CD1c-positive myeloid dendritic cell (primary cell): Measurements from ENCODE around the gene PALLD.

ENCODE experiments used
- DNase-seq: peaks from one replicate; pipeline ENCODE4 v3.0.0-alpha.2; 2016; ENCODE audit errors: extremely low spot score

The PALLD gene

DNA sequence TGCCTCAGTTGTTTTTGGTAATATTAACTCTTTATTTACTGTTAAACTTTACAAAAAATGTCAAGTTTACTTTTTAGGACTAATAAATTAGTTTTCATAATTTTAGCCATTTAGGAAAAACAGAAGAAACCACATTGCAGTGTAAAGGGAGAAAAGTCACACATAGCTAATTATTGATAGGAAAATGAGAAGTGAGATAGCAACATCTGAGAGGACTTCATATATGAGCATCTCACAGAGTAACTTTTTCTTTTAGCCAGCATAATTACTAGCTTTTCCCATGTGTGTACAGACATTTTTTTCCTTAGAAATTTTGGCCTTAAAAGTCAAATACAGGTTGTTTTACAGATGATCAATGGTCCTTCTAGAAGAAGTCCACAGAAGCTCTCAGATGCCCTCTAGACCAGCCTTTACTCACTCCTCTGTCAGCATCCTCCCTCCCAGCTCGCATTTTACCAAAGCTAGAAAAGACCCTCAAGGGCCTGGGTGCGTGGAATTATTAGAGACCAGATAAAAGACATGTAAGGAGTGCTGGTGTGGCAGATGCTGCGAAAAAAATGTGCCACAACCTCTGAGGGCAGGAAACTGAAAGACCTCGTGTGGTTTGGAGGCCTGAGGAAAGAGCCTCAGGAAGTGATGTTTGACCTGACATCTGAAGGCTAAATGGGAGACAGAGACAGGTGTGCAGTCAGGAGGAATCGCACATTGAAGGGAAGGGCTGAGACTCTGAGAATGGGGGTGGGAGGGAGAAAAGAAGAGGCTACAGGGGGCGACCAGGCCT is 356.3 kb downstream of the PALLD start:
- DNase-seq = no peak

DNA sequence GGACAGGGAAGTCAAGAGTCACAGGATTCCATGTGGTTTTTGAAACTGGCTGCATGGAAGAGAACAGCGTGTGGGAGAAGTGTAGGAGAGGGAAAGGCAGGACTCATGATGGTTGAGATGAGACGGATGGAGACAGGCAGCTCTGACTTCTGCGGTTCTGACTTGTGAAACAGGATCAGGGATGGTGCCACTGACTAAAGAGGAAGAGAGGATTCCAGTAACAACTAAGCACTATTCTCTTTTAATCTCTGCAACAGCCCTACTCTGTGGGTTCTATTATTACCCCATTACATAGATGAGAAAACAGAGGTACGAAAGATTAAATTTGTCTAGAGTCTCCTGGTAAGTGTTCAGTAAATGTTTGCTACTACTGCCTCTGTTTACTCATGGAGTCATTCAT is 356.9 kb downstream of the PALLD start:
- peak; percentile 64 for DNase-seq

DNA sequence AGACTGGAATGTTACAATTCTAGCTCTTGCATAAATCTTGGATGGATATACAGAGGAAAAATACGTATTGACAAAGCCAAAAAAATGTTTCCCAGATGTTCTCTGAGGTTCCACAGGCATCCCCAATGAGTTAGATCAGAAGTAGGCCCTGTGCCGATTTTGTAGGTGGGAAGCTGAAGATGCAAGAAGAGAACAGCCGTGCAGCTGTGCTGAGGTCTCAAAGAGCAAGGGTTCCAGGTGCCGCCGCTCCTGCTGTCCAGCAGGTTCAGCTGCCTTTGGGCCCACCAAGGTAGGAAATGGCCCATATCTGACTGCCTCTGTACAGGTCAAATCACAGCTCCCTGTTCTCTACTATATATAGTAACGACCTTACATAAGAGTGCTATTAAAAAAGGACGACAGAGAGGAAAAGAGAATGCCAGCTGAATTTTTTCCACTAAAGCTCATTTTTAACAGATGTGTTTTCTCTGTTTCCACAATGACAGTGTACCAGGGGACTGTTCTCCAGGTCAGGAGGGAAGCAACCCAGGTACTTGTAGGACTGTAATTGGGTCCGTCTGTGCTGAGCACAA is 357.6 kb downstream of the PALLD start:
- DNase-seq = peak; percentile 21

DNA sequence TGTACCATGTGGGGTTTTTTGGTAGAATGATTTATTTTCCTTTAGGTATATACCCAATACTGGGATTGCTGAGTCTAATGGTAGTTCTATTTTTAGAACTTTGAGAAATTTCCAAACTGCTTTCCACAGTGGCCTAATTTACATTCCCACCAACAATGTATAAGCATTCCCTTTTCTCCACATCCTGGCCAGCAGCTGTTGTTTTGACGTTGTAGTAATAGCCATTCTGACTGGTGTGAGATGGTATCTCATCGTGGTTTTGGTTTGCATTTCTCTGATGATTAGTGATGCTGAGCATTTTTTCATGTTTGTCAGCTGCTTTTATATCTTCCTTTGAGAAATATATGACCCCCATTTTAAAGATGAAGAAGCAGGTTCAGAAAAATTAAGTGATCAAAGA is 359.5 kb downstream of the PALLD start:
- no peak for DNase-seq

DNA sequence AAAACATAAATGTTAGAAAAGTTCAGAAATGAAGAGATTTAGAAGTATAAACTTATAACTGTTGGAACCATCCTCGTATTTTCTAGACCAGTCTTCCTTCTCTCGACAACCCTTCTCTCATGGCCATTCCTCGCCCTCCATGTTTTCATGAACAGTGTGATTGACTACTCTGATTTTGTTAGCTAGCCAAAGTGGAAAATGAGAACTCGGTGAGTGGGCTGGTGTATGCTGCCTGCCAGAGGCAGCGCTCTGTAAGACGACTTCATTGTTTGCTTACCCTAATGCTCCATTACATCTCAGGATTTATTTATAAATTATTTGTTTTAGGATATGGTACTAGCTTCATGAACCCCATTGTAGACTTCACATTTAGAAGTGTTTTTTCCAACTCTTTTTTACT is 360.2 kb downstream of the PALLD start:
- DNase-seq = no peak

GRCh38 chr4:168857546-168858314 is 360.9 kb downstream of the PALLD start:
- no peak for DNase-seq

GRCh38 chr4:168859100-168859499 is 362.2 kb downstream of the PALLD start:
- no peak for DNase-seq

DNA sequence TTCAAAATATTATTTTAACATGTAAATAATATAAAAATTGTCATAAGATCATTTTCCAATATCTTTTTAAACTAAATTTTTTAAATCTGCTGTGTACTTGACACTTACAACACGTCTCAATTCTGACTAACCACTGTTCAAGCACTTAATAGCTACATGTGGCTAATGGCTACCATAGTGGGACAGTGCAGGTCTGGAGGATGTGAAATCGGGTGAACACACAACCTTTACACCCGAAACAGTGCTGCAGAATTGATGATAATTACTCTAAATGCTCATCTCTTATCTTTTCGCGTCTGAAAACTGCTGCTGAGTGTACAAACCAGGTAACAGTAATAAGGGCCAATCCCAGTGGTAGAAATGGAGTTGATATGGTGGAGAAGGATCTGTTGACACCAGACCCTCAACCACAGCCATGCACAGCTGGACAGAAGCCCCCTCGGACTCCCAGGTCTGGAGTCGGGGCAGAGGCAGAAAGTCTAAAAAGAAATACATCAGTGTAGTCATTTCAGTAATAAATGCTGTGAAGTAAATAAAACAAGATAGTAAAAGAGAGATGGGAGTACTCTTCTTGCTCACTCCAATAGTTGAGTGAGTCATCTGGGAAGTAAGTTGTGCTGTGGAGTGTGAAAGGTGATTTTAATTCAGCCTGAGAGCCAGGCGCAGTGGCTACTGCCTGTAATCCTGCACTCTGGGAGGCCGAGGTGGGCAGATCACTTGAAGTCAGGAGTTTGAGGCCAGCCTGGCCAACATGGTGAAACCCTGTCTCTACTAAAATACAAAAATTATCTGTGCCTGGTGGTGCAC is 363.2 kb downstream of the PALLD start:
- no peak for DNase-seq

DNA sequence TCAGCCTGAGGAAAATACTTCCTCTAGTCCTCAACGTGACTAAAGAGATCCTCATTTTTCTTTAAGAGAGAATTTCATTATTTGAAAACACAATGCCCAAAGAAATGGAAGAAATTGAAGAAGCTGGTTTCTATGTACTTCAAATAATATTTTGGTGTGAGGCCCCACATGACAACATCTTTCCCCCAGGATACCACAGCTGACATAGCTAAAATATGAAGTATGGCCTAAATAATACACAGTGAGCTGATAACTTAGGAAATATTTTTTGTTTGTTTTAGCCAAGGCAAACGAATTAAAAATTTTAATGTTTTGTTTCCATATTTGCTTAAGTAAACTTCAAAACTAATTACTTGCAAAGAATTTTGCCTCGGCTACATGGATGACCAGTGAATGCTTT is 364.0 kb downstream of the PALLD start:
- peak; percentile 22 for DNase-seq

GRCh38 chr4:168863719-168864647 is 367.1 kb downstream of the PALLD start:
- DNase-seq = no peak

DNA sequence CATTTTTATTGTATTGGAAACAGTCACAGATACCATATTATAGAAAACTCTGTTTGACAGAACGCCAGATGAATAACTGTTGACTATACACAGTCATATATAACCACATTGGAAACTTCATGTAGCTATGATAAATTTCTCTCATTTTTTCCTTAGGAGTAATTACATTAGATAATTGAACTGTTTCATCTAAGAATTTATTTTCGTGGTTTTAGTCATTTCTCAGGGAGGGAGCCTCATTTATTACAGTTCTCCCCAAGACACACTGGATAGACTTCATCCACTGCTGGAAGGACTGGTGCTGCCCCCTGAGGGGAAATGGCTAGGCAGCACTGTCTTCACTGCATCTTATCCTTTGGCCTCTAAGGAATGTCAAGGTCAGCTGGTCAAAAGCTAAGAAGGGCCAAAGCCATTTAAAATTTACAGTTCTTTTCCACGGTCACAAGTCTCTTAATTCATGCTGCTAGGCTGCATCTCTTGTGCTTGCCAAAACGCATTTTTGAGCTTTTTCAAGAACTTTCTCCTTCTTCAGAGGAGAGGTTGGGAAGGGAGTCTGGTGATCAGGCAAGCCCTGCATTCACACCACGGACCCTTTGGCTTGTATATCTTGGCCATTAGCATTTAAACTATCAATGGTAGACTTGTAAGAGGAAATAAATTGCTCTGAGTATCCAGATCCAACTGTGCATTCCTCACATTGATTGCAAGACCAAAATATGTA is 368.1 kb downstream of the PALLD start:
- no peak for DNase-seq

- DNase-seq = no peak
Measured at GRCh38 chr4:168865854-168866253, 369.0 kb downstream of the PALLD start.

- no peak for DNase-seq
Measured at GRCh38 chr4:168866635-168867034, 369.8 kb downstream of the PALLD start.

DNA sequence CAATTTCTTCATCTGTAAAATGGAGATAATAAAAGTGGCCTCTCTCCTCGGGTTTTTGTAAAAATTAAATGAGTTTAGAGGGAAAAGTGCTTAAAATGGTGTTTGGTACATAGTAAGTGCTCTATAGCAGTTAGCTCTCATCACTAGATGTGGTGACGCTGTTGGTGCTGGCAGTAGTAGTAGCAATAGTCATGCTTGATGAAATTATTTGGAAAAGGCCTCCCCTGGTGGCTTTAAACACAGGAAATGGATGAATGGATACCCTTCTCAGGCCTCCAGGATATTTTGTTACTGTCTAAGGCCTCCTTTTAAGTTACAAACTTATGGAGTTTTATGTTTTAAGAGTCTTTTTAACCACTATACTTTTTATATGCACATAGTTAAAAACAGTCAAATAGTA is 370.3 kb downstream of the PALLD start:
- no peak for DNase-seq

DNA sequence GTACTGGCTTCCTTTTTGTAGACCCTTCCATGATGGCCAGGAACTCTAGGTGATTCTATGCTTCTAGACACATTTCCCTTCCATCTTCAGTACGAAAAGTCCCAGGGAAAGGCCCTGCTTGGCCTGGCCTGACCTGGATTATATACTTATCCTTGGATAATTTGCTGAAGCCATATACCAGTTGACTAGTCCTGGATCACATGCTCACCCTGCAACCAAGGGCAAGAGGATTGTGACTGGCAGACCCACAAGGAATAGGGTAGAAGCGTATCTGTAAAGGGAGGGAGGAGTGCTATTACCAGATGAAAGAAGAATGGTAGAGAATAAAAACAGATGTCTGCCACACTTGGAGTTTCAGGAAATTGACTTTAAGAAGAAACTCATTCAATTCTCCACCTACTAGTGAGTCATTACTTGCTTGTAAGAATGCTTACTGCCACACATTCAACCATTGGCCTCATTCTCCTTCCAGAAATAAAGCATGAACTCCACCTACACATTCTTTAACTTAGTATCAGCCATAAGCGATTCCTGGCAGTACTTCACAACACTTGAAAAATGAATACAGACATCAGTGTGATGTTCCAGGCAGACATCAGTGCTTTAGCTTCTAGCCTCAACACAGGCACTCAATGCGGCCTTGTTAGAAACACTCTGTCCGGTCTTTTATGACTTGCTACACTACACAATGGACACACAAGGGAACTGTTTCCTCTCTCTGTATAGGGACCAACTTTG is 371.4 kb downstream of the PALLD start:
- no peak for DNase-seq

GRCh38 chr4:168868802-168869201 is 371.9 kb downstream of the PALLD start:
- DNase-seq = no peak

DNA sequence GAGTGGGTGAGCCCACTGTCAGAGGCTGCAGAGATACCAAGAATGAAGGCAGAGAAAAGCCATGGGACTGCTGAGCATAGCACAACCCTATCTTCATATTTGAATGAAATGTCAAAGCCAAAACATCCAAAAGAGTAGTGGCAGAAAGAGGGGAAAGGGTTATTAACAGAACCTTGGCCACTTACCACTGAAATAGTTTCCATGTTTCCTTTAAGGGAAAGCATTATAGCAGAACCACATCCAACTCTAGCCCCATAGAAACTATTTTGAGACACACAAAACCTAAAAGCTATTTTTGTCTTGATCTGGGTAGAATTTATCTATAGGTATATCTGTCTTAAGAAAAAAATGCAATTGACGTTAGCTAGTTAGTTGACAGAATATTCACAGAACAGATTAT is 373.2 kb downstream of the PALLD start:
- DNase-seq = no peak

DNA sequence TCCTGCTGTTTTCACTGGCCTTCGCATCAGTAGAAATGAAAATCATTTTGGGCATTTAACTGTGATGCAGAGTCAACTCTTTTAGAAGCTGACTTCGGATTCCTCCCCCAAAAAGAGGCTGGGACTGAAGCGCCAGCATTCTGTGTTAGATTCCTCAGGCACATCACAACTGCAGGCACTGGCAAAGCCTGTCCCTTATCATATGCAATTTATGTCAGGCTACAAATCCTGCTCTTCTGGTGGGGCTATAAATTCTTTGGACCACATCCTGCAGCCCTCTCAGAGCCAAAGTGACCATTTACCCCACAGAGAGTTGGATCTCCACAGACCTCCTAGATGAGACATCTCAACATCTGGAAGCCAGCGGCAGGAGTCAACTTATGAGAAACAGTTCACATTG is 374.8 kb downstream of the PALLD start:
- DNase-seq = no peak

- no peak for DNase-seq
Measured at GRCh38 chr4:168874083-168874482, 377.2 kb downstream of the PALLD start.

DNA sequence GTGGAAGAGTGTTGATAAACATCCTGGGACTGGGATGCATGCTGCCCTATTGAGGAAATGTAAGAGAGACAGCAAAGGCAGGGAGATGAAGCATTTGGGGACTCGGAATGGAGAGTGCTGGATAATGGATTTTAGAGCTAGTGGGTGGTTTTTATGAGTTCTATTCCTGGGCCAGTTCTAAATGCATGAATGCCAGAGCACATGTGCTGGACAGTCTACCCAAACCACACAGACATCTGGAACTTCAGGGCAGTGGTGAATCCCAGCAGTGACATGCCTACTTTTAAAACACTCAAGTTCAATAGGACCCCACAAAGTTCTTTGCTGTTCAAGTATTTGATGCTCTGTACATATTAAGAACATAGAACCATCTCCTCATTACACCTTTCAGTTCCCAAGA is 379.3 kb downstream of the PALLD start:
- no peak for DNase-seq
